Karpas-422 (cell line): ENCODE data around the gene MINDY3. TPM values are rescaled to one million over a fixed set of nuclear protein-coding genes. Genes with fewer than 3 reads are reported as not detected.

ENCODE experiments used
- DNase-seq: peaks from one replicate; pipeline ENCODE4 v3.0.0-alpha.2; 2015
- H2AFZ ChIP-seq: fragments of 200-600 bp; sonication (generic); 2 replicates; pipeline ENCODE4 v1.6.1; 2014; ENCODE audit warnings: antibody characterized with exemption, low read length, mixed read lengths
- H3K27ac ChIP-seq: fragments of 200-600 bp; sonication (generic); 2 replicates; pipeline ENCODE4 v1.5.1; 2014; ENCODE audit warnings: mild to moderate bottlenecking, low read length, moderate library complexity
- H3K27me3 ChIP-seq: fragments of 200-600 bp; sonication (generic); 2 replicates; pipeline ENCODE4 v1.6.1; 2014; ENCODE audit warnings: low read length, mixed read lengths
- H3K36me3 ChIP-seq: fragments of 200-600 bp; sonication (generic); 2 replicates; pipeline ENCODE4 v1.6.1; 2014; ENCODE audit warnings: low read length, mixed read lengths; ENCODE audit not compliant: insufficient read depth
- H3K4me1 ChIP-seq: fragments of 200-600 bp; sonication (generic); 2 replicates; pipeline ENCODE4 v1.6.1; 2014; ENCODE audit warnings: mild to moderate bottlenecking, low read length, mixed read lengths
- H3K4me2 ChIP-seq: fragments of 200-600 bp; sonication (generic); 2 replicates; pipeline ENCODE4 v1.6.1; 2014; ENCODE audit warnings: low read length, low read depth, mild to moderate bottlenecking; ENCODE audit not compliant: poor library complexity, severe bottlenecking
- H3K4me3 ChIP-seq: fragments of 200-600 bp; sonication (generic); 2 replicates; pipeline ENCODE4 v1.5.1; 2014; ENCODE audit warnings: mild to moderate bottlenecking, antibody characterized with exemption, low read length, mixed read lengths
- H3K79me2 ChIP-seq: fragments of 200-600 bp; sonication (generic); 2 replicates; pipeline ENCODE4 v1.6.1; 2014; ENCODE audit warnings: mild to moderate bottlenecking, low read length, mixed read lengths
- H3K9ac ChIP-seq: fragments of 200-600 bp; sonication (generic); 2 replicates; pipeline ENCODE4 v1.6.0; 2014; ENCODE audit warnings: low read length
- H3K9me2 ChIP-seq: fragments of 200-600 bp; sonication (generic), shearing (Covaris generic); replicated peaks from 2 replicates; pipeline ENCODE4 v1.6.0; 2014; ENCODE audit warnings: mild to moderate bottlenecking, low read length, moderate library complexity; ENCODE audit not compliant: insufficient read depth
- H3K9me3 ChIP-seq: fragments of 300-700, 200-600 bp; sonication (generic); 2 replicates; pipeline ENCODE4 v1.6.1; 2014; ENCODE audit warnings: low read length, mixed read lengths
- H4K20me1 ChIP-seq: fragments of 200-600 bp; sonication (generic); 2 replicates; pipeline ENCODE4 v1.6.1; 2014; ENCODE audit warnings: mild to moderate bottlenecking, antibody characterized with exemption, low read length, low read depth; ENCODE audit not compliant: insufficient read depth
- total RNA-seq: library from RNA; depleted of rRNA; stranded (reverse); fragments of >200 nt; shearing (Covaris generic); gene quantifications from 2 replicates; pipeline ENCODE4 v1.2.3, GENCODE V29; 2014; ENCODE audit warnings: low replicate concordance; rRNA removed

The MINDY3 gene
- total RNA-seq, 1 experiment from 2014 or later: 43.0 TPM

GRCh38 chr10:15735763-15736162 is 124.5 kb downstream of the MINDY3 start:
- no peaks in the 10 kb centered on the region for H3K36me3 ChIP-seq
- H3K79me2 ChIP-seq: no peaks in the 10 kb centered on the region
- no peak overlapping the region for H2AFZ ChIP-seq
- H3K27ac ChIP-seq: no peak overlapping the region
- H3K9ac ChIP-seq: no peak overlapping the region
- H3K4me2 ChIP-seq: no peak overlapping the region
- no peaks in the 10 kb centered on the region for H4K20me1 ChIP-seq
- no peaks in the 10 kb centered on the region for H3K9me2 ChIP-seq
- H3K4me3 ChIP-seq: no peak overlapping the region
- no peaks in the 10 kb centered on the region for H3K4me1 ChIP-seq
- H3K27me3 ChIP-seq: no peaks in the 10 kb centered on the region
- no peak for DNase-seq
- H3K9me3 ChIP-seq: no peaks in the 10 kb centered on the region

- Histone ChIP-seq H3K4me2 (no peak overlapping the region), H2AFZ (no peak overlapping the region), H3K9me2 (no peaks in the 10 kb centered on the region), H3K27ac (no peak overlapping the region), H4K20me1 (no peaks in the 10 kb centered on the region), H3K9me3 (no peaks in the 10 kb centered on the region), H3K4me1 (no peaks in the 10 kb centered on the region), H3K9ac (no peak overlapping the region), H3K27me3 (no peaks in the 10 kb centered on the region), H3K79me2 (no peaks in the 10 kb centered on the region), H3K36me3 (no peaks in the 10 kb centered on the region), H3K4me3 (no peak overlapping the region)
- DNase-seq: no peak
Measured at GRCh38 chr10:15730341-15730740, 130.0 kb downstream of the MINDY3 start.

- no peaks in the 10 kb centered on the region for H3K36me3 ChIP-seq
- no peak overlapping the region for H2AFZ ChIP-seq
- H3K79me2 ChIP-seq: no peaks in the 10 kb centered on the region
- no peak for DNase-seq
- no peaks in the 10 kb centered on the region for H4K20me1 ChIP-seq
- no peaks in the 10 kb centered on the region for H3K4me1 ChIP-seq
- no peaks in the 10 kb centered on the region for H3K27me3 ChIP-seq
- H3K9me3 ChIP-seq: no peaks in the 10 kb centered on the region
- H3K9me2 ChIP-seq: no peaks in the 10 kb centered on the region
- H3K27ac ChIP-seq: no peak overlapping the region
- H3K9ac ChIP-seq: no peak overlapping the region
- H3K4me3 ChIP-seq: no peak overlapping the region
- no peak overlapping the region for H3K4me2 ChIP-seq
Measured at GRCh38 chr10:15729890-15730289, 130.4 kb downstream of the MINDY3 start.

Other genes with a start within 250 kb of the MINDY3 start
- not detected in 2 replicates for gene ITGA8, start 140.6 kb downstream of the MINDY3 start, total RNA-seq